GM06990 (cell line): ENCODE results near the gene CDRT4.

Experiments
- DNase-seq: peaks from one replicate; pipeline ENCODE4 v3.0.0-alpha.2; 2011; ENCODE audit not compliant: insufficient read length; ENCODE audit errors: extremely low read depth
- H3K27me3 ChIP-seq: replicated peaks from 2 replicates; pipeline ENCODE4 v1.6.0; 2011; ENCODE audit warnings: low read length; ENCODE audit not compliant: control insufficient read depth, insufficient read depth
- H3K36me3 ChIP-seq: 2 replicates; pipeline ENCODE4 v1.5.1; 2011; ENCODE audit warnings: low read length; ENCODE audit not compliant: control insufficient read depth, insufficient read depth
- H3K4me3 ChIP-seq: replicated peaks from 2 replicates; pipeline ENCODE4 v1.5.1; 2011; ENCODE audit warnings: low read depth, mild to moderate bottlenecking, control low read depth, low read length
- TF ChIP-seq, protein P1 (sequence below): IDR thresholded peaks from 2 replicates; pipeline ENCODE4 v1.5.1; 2011; ENCODE audit warnings: low read length, control low read depth, mild to moderate bottlenecking, inconsistent platforms; ENCODE audit not compliant: insufficient read depth, poor library complexity, severe bottlenecking

CDRT4 gene

DNA sequence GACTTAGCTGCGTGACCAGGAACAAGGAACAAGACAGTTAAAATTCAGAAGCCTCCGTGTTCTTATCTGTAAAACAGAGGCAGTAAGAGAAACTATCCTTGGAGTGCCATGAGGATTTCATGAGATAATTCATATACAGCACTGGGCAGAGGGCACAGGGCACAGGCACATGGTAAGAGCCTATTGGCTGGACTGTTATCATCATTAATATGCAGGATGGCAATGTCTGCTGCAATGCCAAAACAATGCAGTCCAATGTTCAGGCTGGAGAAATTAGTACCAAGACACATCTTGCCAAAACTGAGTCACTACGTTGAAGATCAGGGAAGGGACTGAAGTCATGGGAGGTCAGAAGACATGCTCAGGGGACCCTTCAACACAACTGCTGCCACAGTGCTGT lies 13.6 kb downstream of the CDRT4 start:
- H3K4me3 ChIP-seq, result no peak overlapping the region
- H3K36me3 ChIP-seq, result no peaks in the 10 kb centered on the region
- no peak for DNase-seq
- no peaks in the 10 kb centered on the region for H3K27me3 ChIP-seq
- TF ChIP-seq, protein P1, sequence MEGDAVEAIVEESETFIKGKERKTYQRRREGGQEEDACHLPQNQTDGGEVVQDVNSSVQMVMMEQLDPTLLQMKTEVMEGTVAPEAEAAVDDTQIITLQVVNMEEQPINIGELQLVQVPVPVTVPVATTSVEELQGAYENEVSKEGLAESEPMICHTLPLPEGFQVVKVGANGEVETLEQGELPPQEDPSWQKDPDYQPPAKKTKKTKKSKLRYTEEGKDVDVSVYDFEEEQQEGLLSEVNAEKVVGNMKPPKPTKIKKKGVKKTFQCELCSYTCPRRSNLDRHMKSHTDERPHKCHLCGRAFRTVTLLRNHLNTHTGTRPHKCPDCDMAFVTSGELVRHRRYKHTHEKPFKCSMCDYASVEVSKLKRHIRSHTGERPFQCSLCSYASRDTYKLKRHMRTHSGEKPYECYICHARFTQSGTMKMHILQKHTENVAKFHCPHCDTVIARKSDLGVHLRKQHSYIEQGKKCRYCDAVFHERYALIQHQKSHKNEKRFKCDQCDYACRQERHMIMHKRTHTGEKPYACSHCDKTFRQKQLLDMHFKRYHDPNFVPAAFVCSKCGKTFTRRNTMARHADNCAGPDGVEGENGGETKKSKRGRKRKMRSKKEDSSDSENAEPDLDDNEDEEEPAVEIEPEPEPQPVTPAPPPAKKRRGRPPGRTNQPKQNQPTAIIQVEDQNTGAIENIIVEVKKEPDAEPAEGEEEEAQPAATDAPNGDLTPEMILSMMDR, result no peak

DNA sequence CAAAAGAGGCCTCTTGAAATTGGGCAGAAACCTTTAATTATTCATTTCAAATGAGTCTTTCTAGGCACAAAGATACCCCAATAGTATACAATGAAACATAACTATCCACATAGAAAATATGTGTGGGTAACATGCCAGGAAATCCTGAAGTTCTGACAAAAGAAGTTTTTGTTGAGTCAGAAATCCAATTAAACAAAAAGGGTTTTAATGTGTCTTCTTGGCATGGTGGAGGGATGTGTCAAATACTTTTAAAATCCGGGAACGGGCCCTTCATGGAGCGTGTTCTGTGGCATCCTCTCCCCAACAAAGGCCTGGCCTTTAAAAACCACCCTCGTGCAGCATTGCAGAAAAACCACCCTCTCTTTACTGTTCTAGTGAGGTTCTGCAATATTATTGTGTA lies 14.2 kb downstream of the CDRT4 start:
- TF ChIP-seq, protein P1, result no peak
- DNase-seq, result no peak
- Histone ChIP-seq H3K27me3 (no peaks in the 10 kb centered on the region), H3K4me3 (no peak overlapping the region), H3K36me3 (no peaks in the 10 kb centered on the region)

- Histone ChIP-seq H3K27me3 (no peaks in the 10 kb centered on the region), H3K4me3 (no peak overlapping the region), H3K36me3 (no peaks in the 10 kb centered on the region)
- DNase-seq, result no peak
- TF ChIP-seq, protein P1, result no peak
These were observed 14.7 kb downstream of the CDRT4 start for GRCh38 chr17:15452746-15453145.

DNA sequence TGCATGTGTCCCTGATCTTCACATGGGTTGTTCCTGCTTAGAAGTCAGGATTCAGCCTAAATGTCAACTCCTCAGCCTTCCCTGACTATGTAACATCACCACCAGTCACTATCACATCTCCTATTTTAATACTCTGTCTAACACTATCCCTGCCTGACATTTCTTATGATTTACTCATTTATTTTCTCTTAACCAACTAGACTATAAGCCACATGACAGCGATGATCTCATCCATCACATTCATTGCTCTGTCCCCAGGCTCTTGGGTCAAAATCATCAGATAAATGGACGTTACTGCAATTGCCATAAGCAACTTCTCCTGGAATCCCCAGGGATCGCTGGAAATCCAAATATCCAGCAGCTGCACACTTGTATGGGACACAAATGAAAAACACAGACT lies 15.7 kb downstream of the CDRT4 start:
- DNase-seq, result no peak
- TF ChIP-seq, protein P1, result no peak
- no peaks in the 10 kb centered on the region for H3K36me3 ChIP-seq
- no peaks in the 10 kb centered on the region for H3K27me3 ChIP-seq
- H3K4me3 ChIP-seq, result no peak overlapping the region

DNA sequence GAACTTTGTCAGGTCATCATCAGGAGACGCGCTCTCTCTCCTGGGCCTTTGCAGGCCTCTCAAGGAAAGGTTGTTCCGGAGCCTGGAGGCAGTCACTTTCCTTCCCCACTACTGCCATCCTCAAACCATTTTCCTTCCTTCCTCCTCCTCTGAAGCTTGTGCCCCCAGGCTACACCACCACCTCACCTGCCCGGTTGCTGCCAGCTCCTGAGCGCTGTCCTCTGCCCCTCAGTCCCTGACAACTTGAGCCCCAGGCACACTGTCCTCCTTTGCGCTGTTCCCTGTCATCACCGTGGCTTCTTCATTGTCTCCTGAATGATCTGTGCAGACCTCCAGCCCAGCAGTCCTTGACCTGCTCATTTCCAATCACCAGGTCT lies 18.9 kb downstream of the CDRT4 start:
- TF ChIP-seq, protein P1, result no peak
- Histone ChIP-seq H3K36me3 (no peaks in the 10 kb centered on the region), H3K27me3 (no peaks in the 10 kb centered on the region), H3K4me3 (no peak overlapping the region)
- no peak for DNase-seq

- TF ChIP-seq, protein P1, result no peak
- no peaks in the 10 kb centered on the region for H3K27me3 ChIP-seq
These were observed 19.4 kb downstream of the CDRT4 start for GRCh38 chr17:15447928-15448579.

More at GRCh38 chr17:15447928-15448579, 19.4 kb downstream of the CDRT4 start:
- H3K4me3 ChIP-seq, result no peak overlapping the region
- H3K36me3 ChIP-seq, result no peaks in the 10 kb centered on the region
- DNase-seq, result no peak
